ENCODE results near the gene FCN1. TPM values are rescaled to one million over a fixed set of nuclear protein-coding genes. Genes with fewer than 3 reads are reported as not detected.

The FCN1 gene
- total and polyA plus RNA-seq, 2 of the 8 experiments (the other 6 are each of a cell fraction or from before 2014, with no cell fraction given), result not detected

DNA sequence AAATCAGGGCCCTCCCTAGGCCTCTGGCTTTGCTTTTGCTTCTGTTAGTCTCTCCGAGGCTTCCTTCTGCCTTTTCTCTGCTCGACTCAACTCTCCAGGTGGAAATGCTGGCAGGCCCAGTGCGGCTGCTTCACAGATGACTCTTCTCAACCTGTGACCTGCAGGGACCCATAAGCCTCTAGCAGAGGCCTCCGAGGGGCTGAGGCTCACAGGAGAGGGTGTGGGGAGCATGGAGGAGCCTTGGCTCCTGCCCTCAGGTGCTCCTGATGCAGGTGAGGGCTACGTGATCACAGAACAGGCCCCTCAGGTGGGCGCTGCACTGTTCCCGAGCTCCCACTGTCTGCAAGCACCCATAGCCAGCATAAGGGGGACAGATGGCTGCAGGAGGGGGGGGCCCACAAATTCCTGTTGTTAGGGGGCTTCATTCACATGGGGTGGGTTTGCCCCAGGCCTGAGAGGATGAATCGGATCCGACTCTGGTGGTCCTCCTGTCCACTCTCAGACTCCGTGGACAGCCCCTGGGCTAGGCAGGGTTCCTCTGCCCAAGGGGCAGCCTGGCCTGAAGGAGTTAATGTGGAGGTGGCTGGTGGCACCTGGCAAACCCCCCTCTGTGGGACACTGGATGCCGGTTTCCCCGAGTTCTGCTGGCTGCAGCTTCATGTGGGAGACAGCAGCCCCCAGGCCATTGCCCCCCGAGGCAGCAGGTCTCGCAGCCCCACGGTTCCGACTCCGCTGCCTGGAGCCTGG is 48.0 kb downstream of the FCN1 start (continued):
- TF ChIP-seq, protein P1, sequence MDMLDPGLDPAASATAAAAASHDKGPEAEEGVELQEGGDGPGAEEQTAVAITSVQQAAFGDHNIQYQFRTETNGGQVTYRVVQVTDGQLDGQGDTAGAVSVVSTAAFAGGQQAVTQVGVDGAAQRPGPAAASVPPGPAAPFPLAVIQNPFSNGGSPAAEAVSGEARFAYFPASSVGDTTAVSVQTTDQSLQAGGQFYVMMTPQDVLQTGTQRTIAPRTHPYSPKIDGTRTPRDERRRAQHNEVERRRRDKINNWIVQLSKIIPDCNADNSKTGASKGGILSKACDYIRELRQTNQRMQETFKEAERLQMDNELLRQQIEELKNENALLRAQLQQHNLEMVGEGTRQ (IDR thresholded peaks at IDR 0.05; ENCODE audit: low read length), result no peak
- no peak for TF ChIP-seq FOSL1 (IDR thresholded peaks at IDR 0.05; ENCODE audit: insufficient read depth, low read depth, low read length)

Data from H1 (cell line).